ENCODE data around the gene OR3A3. TPM values are rescaled to one million over a fixed set of nuclear protein-coding genes. Genes with fewer than 3 reads are reported as not detected.
"Not testable (repeated sequence)": the region's sequence is repeated elsewhere in the genome, so short reads cannot be mapped to it uniquely, and the experiment has no call there.

Gene OR3A3
- polyA plus RNA-seq, 1 donor from 2014 or later: not detected

DNA sequence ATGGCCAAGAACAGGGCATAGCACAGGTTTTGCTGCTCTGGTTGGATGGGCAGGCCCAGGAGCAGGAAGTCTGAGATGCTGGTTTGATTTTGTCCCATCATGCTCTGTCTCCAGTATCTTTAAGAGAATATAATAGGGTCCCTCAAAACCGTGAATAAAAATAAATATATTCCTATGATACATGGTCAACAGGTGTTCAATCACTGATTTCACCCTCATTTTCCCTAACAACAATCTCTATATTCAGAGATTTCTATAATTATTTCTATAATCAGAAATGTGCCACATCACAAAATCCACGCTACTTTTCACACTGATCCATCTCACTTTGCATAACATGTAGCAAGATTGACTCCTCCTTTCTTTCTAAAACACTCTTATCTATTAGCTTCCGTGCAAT lies 22.6 kb downstream of the OR3A3 start, which contains the start of gene OR1E2:
Gene OR1E2, minus strand, starts transcription at position 101 of the 400 bp plus-strand sequence. Its CDS starts 0 bp downstream, at position 101.
- peaks cover 0 to 4% (median 4%) of the 10 kb centered on the region in 3 donors for H3K4me1 Mint-ChIP-seq
- H3K9me3 Mint-ChIP-seq: peaks cover 0 to 8% (median 5%) of the 10 kb centered on the region in 3 donors
- peak within 1 kb of the TSS in 2 of 3 donors; percentile 12 to 89 for H3K27ac Mint-ChIP-seq
- H3K27me3 Mint-ChIP-seq: peaks cover 11% of the 10 kb centered on the region
- H3K36me3 Mint-ChIP-seq: peaks cover 2% of the 10 kb centered on the region
- no peak within 1 kb of the TSS for H3K4me3 Mint-ChIP-seq

- no peak overlapping the region for H3K27ac Mint-ChIP-seq
- no peak overlapping the region for H3K4me3 Mint-ChIP-seq
- peaks cover 11% of the 10 kb centered on the region for H3K27me3 Mint-ChIP-seq
- H3K36me3 Mint-ChIP-seq: peaks cover 2% of the 10 kb centered on the region
- peaks cover 0 to 2% (median 1%) of the 10 kb centered on the region in 3 donors for H3K4me1 Mint-ChIP-seq
- no peaks in the 10 kb centered on the region for H3K9me3 Mint-ChIP-seq
These were observed 27.2 kb downstream of the OR3A3 start for GRCh38 chr17:3438368-3438767.

GRCh38 chr17:3440451-3440850 lies 29.3 kb downstream of the OR3A3 start:
- Mint-ChIP-seq H3K4me3 (no peak overlapping the region), H3K36me3 (no peaks in the 10 kb centered on the region), H3K27me3 (peaks cover 10% of the 10 kb centered on the region), H3K9me3 (no peaks in the 10 kb centered on the region), H3K4me1 (no peaks in the 10 kb centered on the region), H3K27ac (no peak overlapping the region)

DNA sequence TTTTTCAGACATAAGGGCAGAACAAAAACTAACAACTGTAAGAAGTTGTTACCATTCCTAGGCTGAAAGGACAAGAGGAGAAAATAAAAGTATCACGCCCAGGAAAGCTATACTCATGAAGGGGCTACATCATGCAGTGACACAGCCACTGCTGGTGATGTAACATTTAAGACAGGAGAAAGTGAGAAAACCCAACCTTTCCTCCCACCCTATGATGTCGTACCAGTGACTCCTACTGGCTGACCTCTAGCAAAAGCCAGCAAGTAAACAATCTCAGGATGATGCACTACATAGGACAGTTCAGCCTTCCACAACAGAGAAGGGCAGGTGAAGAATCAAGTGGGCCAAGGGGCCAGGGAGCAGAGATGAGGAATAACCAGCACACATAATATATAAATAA lies 36.5 kb downstream of the OR3A3 start:
- no peaks in the 10 kb centered on the region for H3K9me3 Mint-ChIP-seq
- no peak overlapping the region for H3K27ac Mint-ChIP-seq
- peaks cover 2% of the 10 kb centered on the region for H3K27me3 Mint-ChIP-seq
- H3K4me3 Mint-ChIP-seq: no peak overlapping the region
- H3K4me1 Mint-ChIP-seq: no peaks in the 10 kb centered on the region
- H3K36me3 Mint-ChIP-seq: peaks cover 4% of the 10 kb centered on the region

DNA sequence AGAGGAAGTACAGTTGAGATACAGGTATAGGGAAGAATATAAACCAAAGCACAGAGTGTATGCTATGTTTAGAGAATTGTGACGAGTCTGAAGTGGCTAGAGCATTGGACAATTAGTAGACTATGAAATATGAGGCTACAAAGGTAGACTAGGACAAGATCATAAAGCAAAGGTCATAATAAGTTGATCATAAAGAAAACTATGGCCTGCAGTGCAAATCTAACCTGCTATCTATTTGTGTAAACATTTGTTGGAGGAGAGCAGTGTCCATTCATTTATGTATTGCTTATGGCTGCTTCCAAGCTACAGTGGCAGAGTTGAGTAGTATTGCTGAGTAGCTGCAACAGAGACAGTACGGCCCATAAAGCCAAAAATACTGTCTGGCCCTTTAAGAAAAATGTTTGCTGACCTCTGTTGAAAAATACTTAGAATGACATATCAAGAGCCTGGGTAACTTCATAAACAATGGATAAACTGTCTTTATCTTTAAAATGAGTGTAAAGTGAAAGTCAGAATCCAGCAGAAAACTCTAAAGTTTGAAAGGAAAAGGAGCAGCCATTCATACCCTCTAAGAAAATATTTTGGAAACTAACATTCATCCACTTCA lies 37.0 kb downstream of the OR3A3 start:
- no peaks in the 10 kb centered on the region for H3K4me1 Mint-ChIP-seq
- peaks cover 4% of the 10 kb centered on the region for H3K36me3 Mint-ChIP-seq
- H3K27me3 Mint-ChIP-seq: peaks cover 2% of the 10 kb centered on the region
- no peaks in the 10 kb centered on the region for H3K9me3 Mint-ChIP-seq
- H3K27ac Mint-ChIP-seq: no peak overlapping the region
- no peak overlapping the region for H3K4me3 Mint-ChIP-seq

- not testable (repeated sequence) for H3K9me3 Mint-ChIP-seq, H3K27ac Mint-ChIP-seq, H3K4me1 Mint-ChIP-seq, H3K36me3 Mint-ChIP-seq, H3K27me3 Mint-ChIP-seq, H3K4me3 Mint-ChIP-seq
These were observed 55.2 kb downstream of the OR3A3 start for GRCh38 chr17:3466355-3466754.

DNA sequence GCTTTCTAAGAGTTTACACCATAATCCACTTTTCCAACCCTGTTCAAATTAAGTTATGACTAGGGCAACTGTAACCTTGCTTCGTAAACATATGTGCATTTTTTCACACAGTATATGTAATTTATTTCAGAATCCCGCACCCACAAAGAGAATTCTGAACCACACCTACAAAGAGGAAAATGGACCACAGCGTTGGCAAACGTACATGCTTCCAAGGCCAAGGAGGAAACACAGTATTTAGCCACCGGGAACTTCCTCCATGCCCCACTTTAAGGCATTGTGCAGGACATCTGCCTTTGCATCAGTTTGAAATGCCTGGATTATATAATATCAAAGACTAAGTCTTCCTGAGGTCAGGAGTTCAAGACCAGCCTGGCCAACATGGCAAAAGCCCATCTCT lies 58.4 kb downstream of the OR3A3 start:
- H3K27me3 Mint-ChIP-seq: peaks cover 2% of the 10 kb centered on the region
- no peaks in the 10 kb centered on the region for H3K9me3 Mint-ChIP-seq
- H3K27ac Mint-ChIP-seq: no peak overlapping the region
- H3K4me1 Mint-ChIP-seq: no peaks in the 10 kb centered on the region
- H3K36me3 Mint-ChIP-seq: peaks cover 2% of the 10 kb centered on the region
- H3K4me3 Mint-ChIP-seq: no peak overlapping the region

- Mint-ChIP-seq H3K9me3 (no peaks in the 10 kb centered on the region), H3K4me1 (peaks cover 0 to 8% (median 1%) of the 10 kb centered on the region in 3 donors), H3K36me3 (peaks cover 2% of the 10 kb centered on the region), H3K27me3 (peaks cover 2% of the 10 kb centered on the region), H3K4me3 (no peak within 1 kb of the TSS), H3K27ac (no peak within 1 kb of the TSS)
These were observed 60.4 kb downstream of the OR3A3 start, which contains the start of gene SPATA22 for GRCh38 chr17:3471599-3471998. TSS of gene SPATA22 (minus strand) at chr17:3471819. CDS start at chr17:3469325, 2,494 bp downstream.

DNA sequence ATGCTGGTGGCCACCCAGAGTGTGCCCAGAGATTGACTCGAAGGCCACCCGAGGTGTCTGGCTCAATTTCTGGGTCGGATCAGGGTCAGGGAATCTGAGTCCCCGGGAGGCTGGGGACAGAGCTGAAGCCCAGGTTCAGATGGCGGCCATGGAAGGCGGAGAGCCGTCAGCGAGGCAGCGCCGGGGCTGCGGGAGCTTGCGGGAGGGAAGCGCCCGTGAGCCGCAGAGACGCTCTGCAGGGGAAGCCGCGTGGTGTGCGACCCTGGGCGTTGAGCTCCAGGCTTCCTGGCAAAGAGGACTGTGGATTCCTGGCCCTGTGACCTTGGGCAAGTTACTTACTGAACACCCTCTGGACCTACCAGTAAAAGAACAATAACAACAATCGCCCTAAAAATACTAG lies 61.0 kb downstream of the OR3A3 start:
- Mint-ChIP-seq H3K36me3 (peaks cover 2% of the 10 kb centered on the region), H3K4me3 (no peak overlapping the region)

More for the DNA sequence above, 61.0 kb downstream of the OR3A3 start:
- H3K9me3 Mint-ChIP-seq: no peaks in the 10 kb centered on the region
- peaks cover 0 to 8% (median 1%) of the 10 kb centered on the region in 3 donors for H3K4me1 Mint-ChIP-seq
- H3K27ac Mint-ChIP-seq: no peak overlapping the region
- peaks cover 2% of the 10 kb centered on the region for H3K27me3 Mint-ChIP-seq

Other genes with a start within 250 kb of the OR3A3 start
- not detected for gene OR1A2, start 213.9 kb upstream of the OR3A3 start, polyA plus RNA-seq
- not detected for gene OR1A1, start 203.7 kb upstream of the OR3A3 start, polyA plus RNA-seq
- gene OR3A1, start 113.0 kb upstream of the OR3A3 start, polyA plus RNA-seq: 0.64 TPM
- gene OR3A2, start 25.1 kb upstream of the OR3A3 start, polyA plus RNA-seq: 1.7 TPM
- not detected for gene OR1E1, start 13.0 kb upstream of the OR3A3 start, polyA plus RNA-seq
- gene OR1E2, start 22.5 kb downstream of the OR3A3 start, polyA plus RNA-seq: not detected
- gene SPATA22, start 60.4 kb downstream of the OR3A3 start, polyA plus RNA-seq: not detected
- gene ASPA, start 64.6 kb downstream of the OR3A3 start, polyA plus RNA-seq: not detected
- gene TRPV3, start 146.4 kb downstream of the OR3A3 start, polyA plus RNA-seq: 2.2 TPM
- gene TRPV1, start 198.0 kb downstream of the OR3A3 start, polyA plus RNA-seq: 2.5 TPM
- gene SHPK, start 224.9 kb downstream of the OR3A3 start, polyA plus RNA-seq: 7.0 TPM
- gene CTNS, start 225.4 kb downstream of the OR3A3 start, polyA plus RNA-seq: 13.0 TPM

Measured in IgD-negative memory B cell (primary cell).